HG03460 (cell line): Measurements from ENCODE around the gene ZNF536.
"Not testable (repeated sequence)": the region's sequence is repeated elsewhere in the genome, so short reads cannot be mapped to it uniquely, and the experiment has no call there.

Experiments
- ATAC-seq: cut with Tn5 transposase; IDR thresholded peaks from one replicate; pipeline ENCODE4 v1.9.1; 2021; ENCODE audit not compliant: unreplicated experiment

The ZNF536 gene

DNA sequence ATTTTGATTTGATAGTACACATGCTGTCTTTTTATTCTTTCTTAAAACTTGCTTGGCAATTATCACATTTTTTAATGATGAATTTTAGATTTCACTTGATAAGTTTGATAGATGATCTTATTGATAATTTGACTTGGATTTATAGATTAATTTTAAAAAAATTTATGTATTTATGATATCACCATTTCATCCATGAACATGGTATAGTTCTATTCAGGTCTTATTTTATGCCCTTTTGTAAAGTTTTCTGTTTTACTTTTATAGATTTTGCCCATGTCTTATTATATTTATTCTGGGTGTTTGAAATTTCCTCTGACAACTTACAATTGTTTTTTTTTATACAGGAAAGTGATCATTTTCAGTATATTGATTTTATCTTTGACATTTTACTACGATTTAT is 39.5 kb downstream of the ZNF536 start:
- no peak for ATAC-seq

DNA sequence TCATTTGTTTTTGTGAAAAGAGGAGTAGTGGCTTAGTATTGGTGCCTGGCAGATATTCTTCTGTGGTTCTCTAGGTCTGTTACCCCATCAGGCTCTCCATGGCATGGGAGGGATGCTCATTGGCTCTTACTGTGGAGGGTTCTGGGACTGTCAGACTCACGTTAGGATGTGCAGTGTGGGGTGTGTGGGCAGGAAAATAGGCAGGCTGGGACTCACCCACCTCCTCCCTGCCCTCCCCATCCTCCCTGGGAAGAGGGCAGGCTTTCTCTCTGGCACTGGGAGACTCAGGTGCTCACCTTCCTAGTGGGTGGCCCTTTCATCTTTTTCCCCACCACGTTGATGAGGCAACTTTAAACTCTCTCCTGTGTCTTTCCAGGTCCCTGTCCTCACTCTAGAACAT is 44.2 kb downstream of the ZNF536 start:
- no peak for ATAC-seq

DNA sequence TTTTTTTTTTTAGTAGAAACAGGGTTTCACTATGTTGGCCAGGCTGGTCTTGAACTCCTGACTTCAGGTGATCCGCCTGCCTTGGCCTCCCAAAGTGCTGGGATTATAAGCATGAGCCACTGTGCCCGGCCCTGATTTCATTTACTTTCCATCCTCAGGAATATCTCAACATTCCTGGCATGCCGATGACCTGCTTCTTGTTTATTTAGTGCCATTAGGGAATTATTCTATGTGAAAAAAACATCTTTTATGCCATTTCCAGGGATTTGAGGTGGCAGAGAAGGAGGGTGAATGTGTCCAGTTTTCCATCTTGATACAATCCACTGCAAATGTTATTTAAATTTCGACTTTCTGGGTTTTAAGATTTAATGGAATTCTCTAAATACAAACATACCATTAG is 45.0 kb downstream of the ZNF536 start:
- ATAC-seq: not testable (repeated sequence)

- ATAC-seq: no peak
Measured at GRCh38 chr19:30419568-30420180, 47.5 kb downstream of the ZNF536 start.

DNA sequence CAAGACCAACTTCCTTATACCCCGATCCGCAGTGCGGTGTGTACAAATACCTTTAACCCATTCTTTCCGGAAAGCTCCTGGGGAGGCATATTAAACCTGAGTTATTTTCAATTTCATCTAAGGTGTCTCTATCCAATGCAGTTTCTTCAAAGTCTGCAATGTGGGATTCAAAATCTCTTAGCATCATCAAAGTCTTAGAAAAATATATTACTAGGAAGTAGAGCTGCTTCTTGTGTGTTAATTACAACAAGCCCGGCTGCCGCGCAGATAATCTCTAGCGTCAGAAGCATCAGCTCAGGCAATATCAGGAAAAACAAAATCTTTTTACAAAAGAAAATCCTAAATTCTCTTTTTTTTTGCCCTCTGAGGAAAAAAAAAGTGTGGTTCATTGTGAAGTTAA is 48.1 kb downstream of the ZNF536 start:
- no peak for ATAC-seq

- no peak for ATAC-seq
Measured at GRCh38 chr19:30420881-30421280, 48.7 kb downstream of the ZNF536 start.

DNA sequence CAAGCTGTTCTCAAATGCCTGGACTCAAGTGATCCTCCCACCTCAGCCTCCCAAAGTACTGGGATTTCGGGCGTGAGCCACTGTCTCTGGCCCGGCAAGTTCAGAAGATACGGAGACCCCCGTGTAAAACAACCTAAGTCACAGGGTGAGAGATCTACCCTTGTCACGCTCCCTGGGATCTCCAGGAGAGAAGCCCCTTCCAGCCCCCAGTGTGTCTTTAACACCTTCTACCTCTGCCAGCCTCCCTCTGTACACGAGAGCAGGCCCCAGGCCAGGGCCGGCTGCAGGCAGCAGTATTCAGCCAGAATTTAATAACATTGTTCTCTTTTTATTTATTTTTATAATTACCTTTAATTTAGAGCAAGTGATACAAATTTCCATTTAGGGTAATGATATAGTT is 49.4 kb downstream of the ZNF536 start:
- ATAC-seq: no peak

DNA sequence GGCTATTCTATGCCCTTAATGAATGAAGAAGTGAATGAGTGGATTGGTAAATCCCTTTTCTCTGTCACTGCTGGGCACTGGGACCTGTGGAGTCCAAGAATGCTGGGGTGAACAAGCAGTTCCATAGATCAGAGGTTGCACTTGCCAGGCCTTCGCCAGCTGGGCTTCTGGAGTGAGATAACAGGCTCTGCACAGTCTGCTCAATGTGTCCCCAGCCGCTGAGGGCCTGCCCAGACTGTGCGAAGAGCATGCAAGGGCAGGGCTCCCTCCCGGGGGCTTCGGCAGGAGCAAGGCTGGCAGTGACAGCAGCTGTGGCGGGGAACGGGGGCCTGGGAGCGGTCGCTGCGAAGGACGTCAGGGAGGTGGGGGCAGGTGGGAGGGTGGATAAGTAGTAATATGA is 51.3 kb downstream of the ZNF536 start:
- no peak for ATAC-seq

DNA sequence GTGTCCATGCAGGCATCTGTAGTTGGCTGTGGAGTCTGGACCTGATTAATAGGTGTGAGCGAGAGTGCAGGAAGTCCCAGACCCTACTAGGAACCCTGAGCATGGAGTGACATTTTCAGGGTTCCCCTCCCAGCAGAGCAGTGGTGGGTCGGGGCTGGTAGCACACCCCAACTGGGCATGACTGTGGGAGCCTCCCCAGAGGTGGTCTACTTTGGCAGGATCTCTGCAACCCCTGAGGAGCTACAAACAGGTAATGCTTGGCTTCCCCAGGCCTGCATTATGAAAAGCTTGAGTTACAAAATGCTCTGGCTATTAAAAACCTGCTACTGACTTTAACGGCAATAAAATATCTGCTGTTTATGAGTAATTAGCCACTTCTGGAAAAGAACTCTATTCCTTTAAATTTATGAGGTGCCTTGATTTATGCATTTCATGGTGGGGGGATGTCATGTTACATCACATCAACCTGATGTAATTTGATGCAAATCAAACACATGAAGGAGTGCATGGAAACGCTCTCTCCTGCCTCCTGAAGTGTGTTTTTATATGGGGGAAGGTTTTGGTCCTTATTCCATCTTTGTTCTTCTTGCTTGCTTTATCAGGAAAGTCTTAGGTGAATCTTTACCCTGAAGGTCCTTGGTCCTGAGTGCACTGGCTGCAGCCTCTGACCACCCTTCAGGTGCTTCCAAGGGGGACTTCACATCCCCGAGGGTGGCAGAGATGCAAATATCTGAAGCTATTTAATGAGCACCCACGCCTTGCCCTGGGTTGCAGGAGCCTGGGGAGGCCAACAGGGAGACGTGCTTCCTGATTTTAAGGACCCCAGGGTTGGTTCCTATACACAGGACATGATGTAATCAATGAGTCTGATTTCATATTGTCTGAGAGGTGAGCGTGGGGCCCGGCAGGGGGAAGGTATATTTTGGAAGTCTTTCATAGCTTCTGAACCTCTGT is 54.0 kb downstream of the ZNF536 start:
- ATAC-seq: no peak

DNA sequence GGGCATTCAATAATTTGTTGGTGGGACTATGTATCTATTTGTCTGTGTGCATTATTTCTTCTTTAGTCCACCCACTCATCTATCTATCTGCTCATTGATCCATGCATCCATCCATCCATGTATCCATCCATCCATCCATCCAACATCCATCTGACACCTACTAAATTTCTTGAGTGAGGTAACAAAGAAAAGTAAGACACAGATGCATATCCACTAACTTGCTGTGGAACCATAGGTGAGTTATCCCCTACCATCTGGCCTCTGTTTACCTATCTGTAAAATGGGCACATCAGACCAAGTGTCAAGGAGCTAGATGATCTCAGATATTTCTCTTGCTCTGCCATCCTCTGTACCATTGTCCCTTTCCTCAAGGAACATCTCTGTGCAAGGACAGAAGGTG is 54.7 kb downstream of the ZNF536 start:
- no peak for ATAC-seq

DNA sequence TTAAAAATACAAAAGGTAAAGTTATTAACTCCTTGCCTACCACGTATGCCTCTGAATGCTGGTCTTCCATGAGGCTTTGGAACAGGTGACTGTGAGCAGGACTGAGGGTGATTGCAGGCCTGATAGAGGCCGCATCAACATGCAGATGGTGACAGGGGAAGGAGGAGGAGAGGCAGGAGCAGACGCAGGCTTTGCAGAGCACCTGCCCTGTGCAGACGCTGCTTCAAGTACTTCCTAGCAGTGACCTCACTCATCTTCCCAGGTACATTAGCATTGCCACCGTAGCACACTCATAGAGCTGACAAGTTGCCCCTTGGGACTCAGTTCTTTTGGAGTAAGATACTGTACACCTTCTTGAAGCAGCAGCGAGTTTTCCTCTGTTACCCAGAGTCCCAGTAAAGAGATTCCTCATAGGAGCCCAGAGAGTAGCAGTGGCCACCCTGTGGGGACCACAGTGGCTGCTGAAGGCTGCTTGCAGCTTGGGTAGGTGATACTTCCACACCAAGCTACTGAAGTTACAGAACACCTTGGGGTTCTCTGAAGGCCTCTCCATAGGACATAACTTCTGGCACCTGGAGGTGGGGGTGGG is 56.0 kb downstream of the ZNF536 start:
- ATAC-seq: no peak

GRCh38 chr19:30428844-30429243 is 56.7 kb downstream of the ZNF536 start:
- no peak for ATAC-seq

DNA sequence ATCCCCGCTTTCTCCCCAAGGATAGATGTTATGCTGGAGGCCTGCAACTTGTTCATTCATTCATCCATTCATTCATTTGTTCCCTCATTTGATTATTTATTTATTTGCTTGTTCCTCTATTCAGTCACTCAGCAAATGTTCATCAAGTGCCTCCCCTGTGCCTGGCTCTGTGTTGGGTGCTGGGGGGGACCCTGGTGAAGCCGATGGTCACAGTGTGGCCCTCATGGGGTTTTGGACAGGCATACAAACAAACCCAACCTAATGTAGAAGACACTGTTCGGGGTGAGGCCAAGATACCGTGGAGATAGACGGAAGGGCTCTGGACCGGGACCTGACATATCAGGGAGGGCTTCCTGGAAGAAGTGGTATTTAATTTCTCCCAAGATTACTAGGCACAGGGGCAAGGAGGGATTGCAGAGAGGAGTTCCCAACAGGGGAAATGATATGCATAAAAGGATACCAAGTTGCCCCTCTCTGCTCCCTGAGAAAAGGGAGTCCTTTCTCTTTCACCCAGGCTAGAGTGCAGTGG is 58.1 kb downstream of the ZNF536 start:
- no peak for ATAC-seq

DNA sequence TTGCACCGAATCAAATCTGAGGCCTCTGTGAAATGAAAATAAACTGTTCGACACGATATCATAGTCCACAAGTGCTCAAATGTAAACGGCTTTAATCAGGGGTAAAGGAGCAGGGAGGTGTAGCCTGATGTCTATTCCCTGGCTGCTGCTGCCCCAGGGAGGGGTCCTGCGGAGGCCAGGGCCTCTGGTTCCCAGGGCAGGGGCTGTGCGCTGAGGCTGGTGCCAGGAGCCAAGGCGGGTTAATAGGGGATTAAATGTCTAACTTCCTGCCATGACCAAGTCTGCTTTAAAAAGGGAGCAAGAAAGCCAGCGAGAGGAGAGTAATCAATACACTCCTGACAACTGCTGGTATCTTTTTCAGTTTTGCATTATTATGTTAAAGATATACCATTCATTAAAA is 59.4 kb downstream of the ZNF536 start:
- ATAC-seq: no peak

GRCh38 chr19:30434797-30435594 is 62.8 kb downstream of the ZNF536 start:
- no peak for ATAC-seq

DNA sequence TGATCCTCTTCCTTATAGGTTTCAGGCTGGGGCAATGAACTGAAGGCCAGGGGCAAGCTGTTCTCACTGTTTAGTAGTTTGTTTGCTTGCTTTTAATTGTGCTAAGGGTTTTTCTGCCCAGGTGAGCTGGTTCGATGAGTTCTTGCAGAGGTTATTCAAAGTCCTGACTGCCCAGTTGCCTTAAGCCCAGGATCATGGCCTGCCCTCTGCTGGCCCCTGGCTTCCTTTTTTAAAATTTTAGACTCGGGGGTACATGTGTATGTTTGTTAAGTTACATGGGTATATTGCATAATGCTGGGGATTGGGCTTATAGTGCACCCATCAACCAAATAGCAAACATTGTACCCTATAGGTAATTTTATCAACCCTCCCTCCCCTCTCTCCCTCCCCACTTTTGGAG is 65.7 kb downstream of the ZNF536 start:
- ATAC-seq: no peak

DNA sequence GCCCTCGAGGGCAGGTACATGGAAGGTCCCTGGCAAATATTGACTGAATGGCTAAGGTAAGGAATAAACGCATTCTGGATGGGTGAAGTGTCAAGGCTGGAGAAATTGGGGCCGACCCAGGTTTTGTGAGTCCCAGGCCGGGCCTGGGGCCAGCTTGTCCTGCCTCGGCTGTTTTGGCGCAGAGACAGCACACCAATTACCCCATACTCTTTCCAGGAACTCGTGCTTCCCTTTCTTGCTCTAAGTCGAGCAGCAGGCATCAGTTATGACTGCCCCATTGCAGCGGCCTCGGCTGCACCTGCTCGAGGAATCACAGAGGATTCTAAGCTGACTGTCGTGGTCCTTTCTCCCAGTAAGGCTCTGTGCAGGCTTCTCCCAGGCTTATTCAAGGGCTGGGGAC is 67.1 kb downstream of the ZNF536 start:
- no peak for ATAC-seq

- ATAC-seq: no peak
Measured at GRCh38 chr19:30441011-30441410, 68.8 kb downstream of the ZNF536 start.

DNA sequence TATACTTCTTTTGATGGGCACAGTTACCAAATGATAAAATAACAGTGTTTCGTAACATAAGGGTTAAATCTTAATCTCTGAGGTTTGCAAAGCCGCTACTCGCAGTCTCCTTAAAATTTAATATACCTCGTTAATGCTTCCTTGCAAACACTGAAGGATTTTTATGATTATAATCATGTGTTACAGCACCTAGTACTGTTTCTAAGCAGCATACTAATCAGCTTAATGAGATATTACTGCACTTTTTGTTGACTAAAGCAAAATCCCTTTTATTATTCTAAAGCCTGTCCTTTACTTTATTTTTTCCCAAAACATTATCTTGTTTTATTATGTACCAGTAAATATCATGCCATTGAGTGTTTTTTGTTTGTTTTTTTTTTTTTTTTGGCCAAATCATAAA is 70.5 kb downstream of the ZNF536 start:
- ATAC-seq: no peak

GRCh38 chr19:30443531-30444252 is 71.5 kb downstream of the ZNF536 start:
- no peak for ATAC-seq
